SU-DHL-6 (cell line): ENCODE results near the gene ADD3.

ENCODE experiments used
- CTCF ChIP-seq: fragments of 200-600 bp; sonication (generic); IDR thresholded peaks from one replicate; pipeline ENCODE4 v1.5.1; 2017; ENCODE audit warnings: antibody characterized with exemption, mild to moderate bottlenecking, low read length, moderate library complexity; ENCODE audit not compliant: insufficient read depth, poor library complexity, severe bottlenecking
- EZH2phosphoT487 ChIP-seq: fragments of 200-600 bp; sonication (generic), shearing (Covaris generic); conservative IDR thresholded peaks from 2 replicates; pipeline ENCODE4 v1.6.1; 2018; ENCODE audit warnings: mild to moderate bottlenecking, antibody characterized with exemption, low read length, moderate library complexity, mixed read lengths

- TF ChIP-seq CTCF (no peak), EZH2phosphoT487 (no peak)
These were observed 9.3 kb downstream of the ADD3 start for GRCh38 chr10:110017052-110017451.
